Neural cell (in vitro differentiated cells): ENCODE data around the gene SYPL2. TPM values are rescaled to one million over a fixed set of nuclear protein-coding genes. Genes with fewer than 3 reads are reported as not detected.

Experiments used
- H2AFZ ChIP-seq: fragments of 200-600, 300-800 bp; sonication (generic), shearing (Covaris generic); 2 replicates; pipeline ENCODE4 v1.6.0; 2014; ENCODE audit warnings: low read depth, mild to moderate bottlenecking, antibody characterized with exemption, low read length, moderate library complexity
- H3F3A ChIP-seq: fragments of 200-600 bp; shearing (Covaris generic); 2 replicates; pipeline ENCODE4 v1.6.1; 2016; ENCODE audit warnings: mild to moderate bottlenecking, moderate library complexity, mixed read lengths, antibody characterized with exemption, low read length; ENCODE audit not compliant: insufficient read depth, poor library complexity, severe bottlenecking
- H3K27ac ChIP-seq: fragments of 200-600, 300-800 bp; sonication (generic), shearing (Covaris generic); 2 replicates; pipeline ENCODE4 v1.5.1; 2014; ENCODE audit warnings: mild to moderate bottlenecking, low read length, moderate library complexity
- H3K27me3 ChIP-seq: fragments of 300-800, 200-600 bp; sonication (generic), shearing (Covaris generic); 2 replicates; pipeline ENCODE4 v1.6.0; 2014; ENCODE audit warnings: mild to moderate bottlenecking, low read depth, low read length, moderate library complexity; ENCODE audit not compliant: insufficient read depth
- H3K36me3 ChIP-seq: fragments of 300-800, 200-600 bp; sonication (generic), shearing (Covaris generic); 2 replicates; pipeline ENCODE4 v1.5.1; 2014; ENCODE audit warnings: mild to moderate bottlenecking, antibody characterized with exemption, low read length, moderate library complexity; ENCODE audit not compliant: insufficient read depth
- H3K4me2 ChIP-seq: fragments of 300-800, 200-600 bp; sonication (generic), shearing (Covaris generic); 2 replicates; pipeline ENCODE4 v1.6.0; 2014; ENCODE audit warnings: mild to moderate bottlenecking, low read length
- H3K4me3 ChIP-seq: fragments of 300-800, 200-600 bp; sonication (generic), shearing (Covaris generic); 2 replicates; pipeline ENCODE4 v1.5.1; 2014; ENCODE audit warnings: mild to moderate bottlenecking, low read length, moderate library complexity
- H3K79me2 ChIP-seq: fragments of 200-600 bp; shearing (Covaris generic); replicated peaks from 2 replicates; pipeline ENCODE4 v1.6.0; 2014; ENCODE audit warnings: mild to moderate bottlenecking, low read length, moderate library complexity; ENCODE audit not compliant: insufficient read depth
- H3K9ac ChIP-seq: fragments of 300-800, 200-600 bp; sonication (generic), shearing (Covaris generic); 2 replicates; pipeline ENCODE4 v1.6.1; 2016; ENCODE audit warnings: mild to moderate bottlenecking, low read length, mixed read lengths
- H3K9me2 ChIP-seq: fragments of 200-600 bp; shearing (Covaris generic); 2 replicates; pipeline ENCODE4 v1.6.1; 2016; ENCODE audit warnings: mild to moderate bottlenecking, low read length, mixed read lengths; ENCODE audit not compliant: insufficient read depth
- H3K9me3 ChIP-seq: fragments of 200-600, 300-800 bp; sonication (generic), shearing (Covaris generic); 2 replicates; pipeline ENCODE4 v1.6.1; 2016; ENCODE audit warnings: mild to moderate bottlenecking, mixed run types, low read length, moderate library complexity, mixed read lengths
- H4K20me1 ChIP-seq: fragments of 200-600 bp; shearing (Covaris generic); 2 replicates; pipeline ENCODE4 v1.6.1; 2016; ENCODE audit warnings: mild to moderate bottlenecking, mixed run types; ENCODE audit not compliant: insufficient read depth
- EP300 ChIP-seq: fragments of 450-650 bp; conservative IDR thresholded peaks from 2 replicates; pipeline ENCODE4 v1.6.1; 2014; ENCODE audit warnings: antibody characterized with exemption, mild to moderate bottlenecking, moderate library complexity; ENCODE audit not compliant: poor library complexity, severe bottlenecking
- EZH2 ChIP-seq: fragments of 200-600, 300-800 bp; shearing (Covaris generic), sonication (generic); IDR thresholded peaks from 2 replicates; pipeline ENCODE4 v1.6.1; 2014; ENCODE audit warnings: antibody characterized with exemption, low read length, borderline replicate concordance, mild to moderate bottlenecking; ENCODE audit not compliant: insufficient read depth, poor library complexity, severe bottlenecking
- MXI1 ChIP-seq: fragments of 450-650 bp; conservative IDR thresholded peaks from 2 replicates; pipeline ENCODE4 v1.6.1; 2014; ENCODE audit warnings: antibody characterized with exemption, mild to moderate bottlenecking; ENCODE audit not compliant: poor library complexity, severe bottlenecking
- POLR2AphosphoS5 ChIP-seq: IDR thresholded peaks from 2 replicates; pipeline ENCODE4 v1.6.1; 2012
- RAD21 ChIP-seq: fragments of 450-650 bp; conservative IDR thresholded peaks from 2 replicates; pipeline ENCODE4 v1.6.1; 2014; ENCODE audit warnings: antibody characterized with exemption, mild to moderate bottlenecking, moderate library complexity
- SMC3 ChIP-seq: fragments of 450-650 bp; conservative IDR thresholded peaks from 2 replicates; pipeline ENCODE4 v1.6.1; 2014; ENCODE audit warnings: antibody characterized with exemption, mild to moderate bottlenecking, moderate library complexity; ENCODE audit not compliant: poor library complexity
- TAF1 ChIP-seq: IDR thresholded peaks from 2 replicates; pipeline ENCODE4 v1.6.1; 2012; ENCODE audit warnings: low read depth
- polyA plus RNA-seq: library from polyadenylated mRNA; depleted of rRNA; stranded (reverse); fragments of >200 nt; gene quantifications from 2 replicates; pipeline ENCODE4 v1.2.3, GENCODE V29; 2014
- TF ChIP-seq, protein P1 (sequence below): fragments of 450-650 bp; IDR thresholded peaks from 2 replicates; pipeline ENCODE4 v1.5.1; 2014; ENCODE audit warnings: antibody characterized with exemption, mild to moderate bottlenecking, moderate library complexity; ENCODE audit not compliant: poor library complexity, severe bottlenecking
- TF ChIP-seq, protein P2 (sequence below): IDR thresholded peaks from 2 replicates; pipeline ENCODE4 v1.6.1; 2012; ENCODE audit warnings: borderline replicate concordance

SYPL2 gene
- polyA plus RNA-seq, 1 donor from 2014 or later: not detected

DNA sequence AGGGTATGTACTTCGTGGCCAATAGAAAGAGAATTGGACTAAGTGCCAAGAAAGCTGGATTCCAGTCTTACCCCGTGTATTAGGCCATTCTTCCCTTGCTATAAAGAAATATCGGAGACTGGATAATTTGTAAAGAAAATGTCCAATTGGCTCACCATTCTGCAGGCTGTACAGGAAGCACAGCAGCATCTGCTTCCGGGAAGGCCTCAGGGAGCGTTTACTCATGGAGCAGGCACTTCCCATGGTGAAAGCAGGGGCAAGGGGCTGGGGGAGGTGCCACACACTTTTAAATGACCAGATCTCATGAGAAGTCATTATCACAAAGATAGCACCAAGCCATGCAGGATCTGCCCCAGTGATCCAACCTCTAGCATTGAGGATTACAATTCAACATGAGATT lies 51.0 kb downstream of the SYPL2 start:
- TF ChIP-seq RAD21 (no peak), TAF1 (no peak), SMC3 (no peak), EP300 (no peak), EZH2 (no peak), POLR2AphosphoS5 (no peak), MXI1 (no peak)
- TF ChIP-seq, protein P1, sequence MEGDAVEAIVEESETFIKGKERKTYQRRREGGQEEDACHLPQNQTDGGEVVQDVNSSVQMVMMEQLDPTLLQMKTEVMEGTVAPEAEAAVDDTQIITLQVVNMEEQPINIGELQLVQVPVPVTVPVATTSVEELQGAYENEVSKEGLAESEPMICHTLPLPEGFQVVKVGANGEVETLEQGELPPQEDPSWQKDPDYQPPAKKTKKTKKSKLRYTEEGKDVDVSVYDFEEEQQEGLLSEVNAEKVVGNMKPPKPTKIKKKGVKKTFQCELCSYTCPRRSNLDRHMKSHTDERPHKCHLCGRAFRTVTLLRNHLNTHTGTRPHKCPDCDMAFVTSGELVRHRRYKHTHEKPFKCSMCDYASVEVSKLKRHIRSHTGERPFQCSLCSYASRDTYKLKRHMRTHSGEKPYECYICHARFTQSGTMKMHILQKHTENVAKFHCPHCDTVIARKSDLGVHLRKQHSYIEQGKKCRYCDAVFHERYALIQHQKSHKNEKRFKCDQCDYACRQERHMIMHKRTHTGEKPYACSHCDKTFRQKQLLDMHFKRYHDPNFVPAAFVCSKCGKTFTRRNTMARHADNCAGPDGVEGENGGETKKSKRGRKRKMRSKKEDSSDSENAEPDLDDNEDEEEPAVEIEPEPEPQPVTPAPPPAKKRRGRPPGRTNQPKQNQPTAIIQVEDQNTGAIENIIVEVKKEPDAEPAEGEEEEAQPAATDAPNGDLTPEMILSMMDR: no peak
- TF ChIP-seq, protein P2, sequence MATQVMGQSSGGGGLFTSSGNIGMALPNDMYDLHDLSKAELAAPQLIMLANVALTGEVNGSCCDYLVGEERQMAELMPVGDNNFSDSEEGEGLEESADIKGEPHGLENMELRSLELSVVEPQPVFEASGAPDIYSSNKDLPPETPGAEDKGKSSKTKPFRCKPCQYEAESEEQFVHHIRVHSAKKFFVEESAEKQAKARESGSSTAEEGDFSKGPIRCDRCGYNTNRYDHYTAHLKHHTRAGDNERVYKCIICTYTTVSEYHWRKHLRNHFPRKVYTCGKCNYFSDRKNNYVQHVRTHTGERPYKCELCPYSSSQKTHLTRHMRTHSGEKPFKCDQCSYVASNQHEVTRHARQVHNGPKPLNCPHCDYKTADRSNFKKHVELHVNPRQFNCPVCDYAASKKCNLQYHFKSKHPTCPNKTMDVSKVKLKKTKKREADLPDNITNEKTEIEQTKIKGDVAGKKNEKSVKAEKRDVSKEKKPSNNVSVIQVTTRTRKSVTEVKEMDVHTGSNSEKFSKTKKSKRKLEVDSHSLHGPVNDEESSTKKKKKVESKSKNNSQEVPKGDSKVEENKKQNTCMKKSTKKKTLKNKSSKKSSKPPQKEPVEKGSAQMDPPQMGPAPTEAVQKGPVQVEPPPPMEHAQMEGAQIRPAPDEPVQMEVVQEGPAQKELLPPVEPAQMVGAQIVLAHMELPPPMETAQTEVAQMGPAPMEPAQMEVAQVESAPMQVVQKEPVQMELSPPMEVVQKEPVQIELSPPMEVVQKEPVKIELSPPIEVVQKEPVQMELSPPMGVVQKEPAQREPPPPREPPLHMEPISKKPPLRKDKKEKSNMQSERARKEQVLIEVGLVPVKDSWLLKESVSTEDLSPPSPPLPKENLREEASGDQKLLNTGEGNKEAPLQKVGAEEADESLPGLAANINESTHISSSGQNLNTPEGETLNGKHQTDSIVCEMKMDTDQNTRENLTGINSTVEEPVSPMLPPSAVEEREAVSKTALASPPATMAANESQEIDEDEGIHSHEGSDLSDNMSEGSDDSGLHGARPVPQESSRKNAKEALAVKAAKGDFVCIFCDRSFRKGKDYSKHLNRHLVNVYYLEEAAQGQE: no peak
- H3K27me3 ChIP-seq: no peaks in the 10 kb centered on the region
- no peak overlapping the region for H3K4me2 ChIP-seq
- no peak overlapping the region for H2AFZ ChIP-seq
- H3F3A ChIP-seq: no peaks in the 10 kb centered on the region
- no peaks in the 10 kb centered on the region for H3K36me3 ChIP-seq
- H3K9me3 ChIP-seq: no peaks in the 10 kb centered on the region
- no peaks in the 10 kb centered on the region for H4K20me1 ChIP-seq
- H3K79me2 ChIP-seq: no peaks in the 10 kb centered on the region
- H3K4me3 ChIP-seq: no peak overlapping the region
- H3K9me2 ChIP-seq: no peaks in the 10 kb centered on the region
- no peak overlapping the region for H3K27ac ChIP-seq
- H3K9ac ChIP-seq: no peak overlapping the region

DNA sequence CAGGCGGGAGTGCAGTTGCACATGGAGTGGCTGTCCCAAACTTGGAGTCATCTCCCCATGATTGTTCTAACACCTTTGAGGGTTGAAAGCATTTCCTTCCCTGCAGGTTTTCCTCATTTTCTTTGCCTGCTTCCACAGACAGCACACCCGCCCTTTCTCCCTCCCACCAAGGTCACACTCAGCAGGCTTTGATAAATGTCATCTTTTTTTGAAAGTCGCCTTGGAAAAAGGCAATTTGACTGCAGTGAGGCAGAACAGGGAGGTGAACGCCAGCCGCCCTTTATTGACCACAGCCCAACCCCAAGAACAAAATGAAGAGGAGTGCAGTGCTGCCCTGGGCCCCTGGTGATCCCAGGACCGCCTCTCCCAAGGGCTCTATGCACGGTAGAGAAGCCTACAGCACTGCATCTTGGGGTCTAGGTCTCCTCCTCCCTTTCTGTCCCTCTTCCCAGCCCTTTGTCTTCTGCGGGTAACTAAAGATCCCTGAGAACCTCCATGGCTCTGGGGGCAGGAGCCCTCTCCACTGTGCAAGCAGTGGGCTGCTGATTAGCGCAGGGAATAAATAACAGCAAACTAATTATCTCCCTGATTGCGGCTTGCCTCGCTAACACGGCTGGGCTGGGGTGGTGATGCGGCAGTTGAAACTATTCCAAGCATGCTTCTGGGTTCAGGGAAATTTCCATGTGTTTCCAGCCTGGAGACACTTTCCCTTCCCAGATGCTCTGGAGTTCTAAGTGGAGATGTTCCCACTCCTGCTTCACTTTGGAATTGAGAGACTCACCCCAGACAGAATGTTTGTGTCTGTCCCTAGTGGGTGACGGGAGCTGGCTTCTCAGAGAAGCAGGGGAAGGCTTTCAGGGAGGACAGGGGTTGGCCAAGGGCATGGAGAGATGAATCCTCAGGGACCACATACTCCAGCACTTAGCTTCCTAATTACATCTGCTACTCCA lies 54.9 kb downstream of the SYPL2 start:
- Histone ChIP-seq H3K4me3 (no peak overlapping the region), H2AFZ (no peak overlapping the region), H3K36me3 (no peaks in the 10 kb centered on the region), H3K27me3 (no peaks in the 10 kb centered on the region), H3K9me3 (no peaks in the 10 kb centered on the region), H3K9me2 (no peaks in the 10 kb centered on the region), H4K20me1 (no peaks in the 10 kb centered on the region), H3K79me2 (no peaks in the 10 kb centered on the region), H3K27ac (no peak overlapping the region), H3F3A (no peaks in the 10 kb centered on the region), H3K4me2 (no peak overlapping the region), H3K9ac (no peak overlapping the region)
- TF ChIP-seq, protein P1: no peak
- TF ChIP-seq MXI1 (no peak), EP300 (no peak), SMC3 (no peak), TAF1 (no peak), POLR2AphosphoS5 (no peak), RAD21 (no peak), EZH2 (no peak)
- TF ChIP-seq, protein P2: no peak
